ENCODE measurements around the gene ETV1.

ETV1 gene

GRCh38 chr7:13874783-13875182, 114.7 kb downstream of the ETV1 start:
- no peaks in the 10 kb centered on the region for H3K27me3 ChIP-seq (ENCODE audit: control insufficient read depth, insufficient read depth, low read length)
- H3K4me3 ChIP-seq (ENCODE audit: low read depth, low read length): no peak overlapping the region
- H3K9me3 ChIP-seq (ENCODE audit: control insufficient read depth, insufficient read depth, low read length): no peaks in the 10 kb centered on the region

GRCh38 chr7:13872709-13873108, 116.8 kb downstream of the ETV1 start:
- H3K9ac ChIP-seq (ENCODE audit: low read depth, low read length): no peak overlapping the region
- H3K9me3 ChIP-seq (ENCODE audit: control insufficient read depth, insufficient read depth, low read length): no peaks in the 10 kb centered on the region
- no peak overlapping the region for H3K4me3 ChIP-seq (ENCODE audit: low read depth, low read length)
- H3K4me1 ChIP-seq (ENCODE audit: control insufficient read depth, insufficient read depth, low read length): no peaks in the 10 kb centered on the region
- no peaks in the 10 kb centered on the region for H3K36me3 ChIP-seq (ENCODE audit: control insufficient read depth, insufficient read depth, low read length)
- no peaks in the 10 kb centered on the region for H3K27me3 ChIP-seq (ENCODE audit: control insufficient read depth, insufficient read depth, low read length)

More at GRCh38 chr7:13874783-13875182, 114.7 kb downstream of the ETV1 start:
- Histone ChIP-seq H3K9ac (ENCODE audit: low read depth, low read length) (no peak overlapping the region), H3K36me3 (ENCODE audit: control insufficient read depth, insufficient read depth, low read length) (no peaks in the 10 kb centered on the region), H3K4me1 (ENCODE audit: control insufficient read depth, insufficient read depth, low read length) (no peaks in the 10 kb centered on the region)

- Histone ChIP-seq H3K9ac (ENCODE audit: low read depth, low read length) (no peak overlapping the region), H3K36me3 (ENCODE audit: control insufficient read depth, insufficient read depth, low read length) (no peaks in the 10 kb centered on the region), H3K4me3 (ENCODE audit: low read depth, low read length) (no peak overlapping the region), H3K4me1 (ENCODE audit: control insufficient read depth, insufficient read depth, low read length) (no peaks in the 10 kb centered on the region), H3K27me3 (ENCODE audit: control insufficient read depth, insufficient read depth, low read length) (no peaks in the 10 kb centered on the region), H3K9me3 (ENCODE audit: control insufficient read depth, insufficient read depth, low read length) (no peaks in the 10 kb centered on the region)
Observed at GRCh38 chr7:13871008-13871407, 118.5 kb downstream of the ETV1 start.

GRCh38 chr7:13860734-13861133, 128.7 kb downstream of the ETV1 start:
- no peak overlapping the region for H3K9ac ChIP-seq (ENCODE audit: low read depth, low read length)
- H3K9me3 ChIP-seq (ENCODE audit: control insufficient read depth, insufficient read depth, low read length): no peaks in the 10 kb centered on the region
- no peaks in the 10 kb centered on the region for H3K27me3 ChIP-seq (ENCODE audit: control insufficient read depth, insufficient read depth, low read length)
- H3K4me1 ChIP-seq (ENCODE audit: control insufficient read depth, insufficient read depth, low read length): no peaks in the 10 kb centered on the region
- H3K4me3 ChIP-seq (ENCODE audit: low read depth, low read length): no peak overlapping the region
- H3K36me3 ChIP-seq (ENCODE audit: control insufficient read depth, insufficient read depth, low read length): no peaks in the 10 kb centered on the region

GRCh38 chr7:13856012-13856411, 133.5 kb downstream of the ETV1 start:
- Histone ChIP-seq H3K4me1 (ENCODE audit: control insufficient read depth, insufficient read depth, low read length) (peaks cover 4% of the 10 kb centered on the region), H3K9me3 (ENCODE audit: control insufficient read depth, insufficient read depth, low read length) (no peaks in the 10 kb centered on the region), H3K27me3 (ENCODE audit: control insufficient read depth, insufficient read depth, low read length) (no peaks in the 10 kb centered on the region), H3K36me3 (ENCODE audit: control insufficient read depth, insufficient read depth, low read length) (no peaks in the 10 kb centered on the region), H3K4me3 (ENCODE audit: low read depth, low read length) (no peak overlapping the region), H3K9ac (ENCODE audit: low read depth, low read length) (no peak overlapping the region)

- Histone ChIP-seq H3K4me3 (ENCODE audit: low read depth, low read length) (no peak overlapping the region), H3K4me1 (ENCODE audit: control insufficient read depth, insufficient read depth, low read length) (peaks cover 7% of the 10 kb centered on the region), H3K9me3 (ENCODE audit: control insufficient read depth, insufficient read depth, low read length) (no peaks in the 10 kb centered on the region), H3K9ac (ENCODE audit: low read depth, low read length) (no peak overlapping the region), H3K27me3 (ENCODE audit: control insufficient read depth, insufficient read depth, low read length) (no peaks in the 10 kb centered on the region), H3K36me3 (ENCODE audit: control insufficient read depth, insufficient read depth, low read length) (no peaks in the 10 kb centered on the region)
Observed at GRCh38 chr7:13852281-13852968, 137.0 kb downstream of the ETV1 start.

GRCh38 chr7:13851736-13852135, 137.7 kb downstream of the ETV1 start:
- Histone ChIP-seq H3K4me3 (ENCODE audit: low read depth, low read length) (no peak overlapping the region), H3K9me3 (ENCODE audit: control insufficient read depth, insufficient read depth, low read length) (no peaks in the 10 kb centered on the region), H3K4me1 (ENCODE audit: control insufficient read depth, insufficient read depth, low read length) (peaks cover 7% of the 10 kb centered on the region), H3K9ac (ENCODE audit: low read depth, low read length) (no peak overlapping the region), H3K36me3 (ENCODE audit: control insufficient read depth, insufficient read depth, low read length) (no peaks in the 10 kb centered on the region), H3K27me3 (ENCODE audit: control insufficient read depth, insufficient read depth, low read length) (no peaks in the 10 kb centered on the region)

GRCh38 chr7:13850185-13850752, 139.2 kb downstream of the ETV1 start:
- H3K4me1 ChIP-seq (ENCODE audit: control insufficient read depth, insufficient read depth, low read length): peaks cover 7% of the 10 kb centered on the region
- no peak overlapping the region for H3K4me3 ChIP-seq (ENCODE audit: low read depth, low read length)
- H3K9me3 ChIP-seq (ENCODE audit: control insufficient read depth, insufficient read depth, low read length): no peaks in the 10 kb centered on the region
- H3K9ac ChIP-seq (ENCODE audit: low read depth, low read length): no peak overlapping the region
- no peaks in the 10 kb centered on the region for H3K36me3 ChIP-seq (ENCODE audit: control insufficient read depth, insufficient read depth, low read length)
- no peaks in the 10 kb centered on the region for H3K27me3 ChIP-seq (ENCODE audit: control insufficient read depth, insufficient read depth, low read length)

GRCh38 chr7:13849163-13849892, 140.1 kb downstream of the ETV1 start:
- Histone ChIP-seq H3K4me3 (ENCODE audit: low read depth, low read length) (no peak overlapping the region), H3K9ac (ENCODE audit: low read depth, low read length) (no peak overlapping the region), H3K36me3 (ENCODE audit: control insufficient read depth, insufficient read depth, low read length) (no peaks in the 10 kb centered on the region), H3K4me1 (ENCODE audit: control insufficient read depth, insufficient read depth, low read length) (peaks cover 7% of the 10 kb centered on the region), H3K27me3 (ENCODE audit: control insufficient read depth, insufficient read depth, low read length) (no peaks in the 10 kb centered on the region), H3K9me3 (ENCODE audit: control insufficient read depth, insufficient read depth, low read length) (no peaks in the 10 kb centered on the region)

GRCh38 chr7:13848681-13849131, 140.8 kb downstream of the ETV1 start:
- Histone ChIP-seq H3K9ac (ENCODE audit: low read depth, low read length) (no peak overlapping the region), H3K9me3 (ENCODE audit: control insufficient read depth, insufficient read depth, low read length) (no peaks in the 10 kb centered on the region), H3K4me1 (ENCODE audit: control insufficient read depth, insufficient read depth, low read length) (peaks cover 7% of the 10 kb centered on the region), H3K4me3 (ENCODE audit: low read depth, low read length) (no peak overlapping the region), H3K27me3 (ENCODE audit: control insufficient read depth, insufficient read depth, low read length) (no peaks in the 10 kb centered on the region), H3K36me3 (ENCODE audit: control insufficient read depth, insufficient read depth, low read length) (no peaks in the 10 kb centered on the region)

- H3K4me1 ChIP-seq (ENCODE audit: control insufficient read depth, insufficient read depth, low read length): peaks cover 5% of the 10 kb centered on the region
- H3K9me3 ChIP-seq (ENCODE audit: control insufficient read depth, insufficient read depth, low read length): no peaks in the 10 kb centered on the region
- no peaks in the 10 kb centered on the region for H3K36me3 ChIP-seq (ENCODE audit: control insufficient read depth, insufficient read depth, low read length)
- H3K4me3 ChIP-seq (ENCODE audit: low read depth, low read length): no peak overlapping the region
- H3K9ac ChIP-seq (ENCODE audit: low read depth, low read length): no peak overlapping the region
- H3K27me3 ChIP-seq (ENCODE audit: control insufficient read depth, insufficient read depth, low read length): no peaks in the 10 kb centered on the region
Observed at GRCh38 chr7:13846386-13846785, 143.1 kb downstream of the ETV1 start.

GRCh38 chr7:13845601-13846000, 143.9 kb downstream of the ETV1 start:
- Histone ChIP-seq H3K9me3 (ENCODE audit: control insufficient read depth, insufficient read depth, low read length) (no peaks in the 10 kb centered on the region), H3K36me3 (ENCODE audit: control insufficient read depth, insufficient read depth, low read length) (no peaks in the 10 kb centered on the region), H3K27me3 (ENCODE audit: control insufficient read depth, insufficient read depth, low read length) (no peaks in the 10 kb centered on the region), H3K4me3 (ENCODE audit: low read depth, low read length) (no peak overlapping the region), H3K4me1 (ENCODE audit: control insufficient read depth, insufficient read depth, low read length) (peaks cover 6% of the 10 kb centered on the region), H3K9ac (ENCODE audit: low read depth, low read length) (no peak overlapping the region)
